Breast epithelium (tissue), 4 donors: ENCODE results near the gene TMEM151B. TPM values are rescaled to one million over a fixed set of nuclear protein-coding genes. Genes with fewer than 3 reads are reported as not detected.
A peak's percentile ranks its signal among the peaks of the same experiment; 100 is the strongest.

Experiments used
- DNase-seq, 2 donors: peaks; one replicate each; pipeline ENCODE4 v3.0.0-alpha.2; 2019; ENCODE audit warnings: low spot score in 2 of 2
- H3K27ac ChIP-seq, 2 donors: fragments of 200-600 bp; sonication (generic) in 1 of 2; one replicate each; pipeline ENCODE4 v1.5.1; 2016 to 2019; ENCODE audit warnings: mild to moderate bottlenecking in 1 of 2
- H3K27me3 ChIP-seq, 2 donors: fragments of 200-600 bp; sonication (generic) in 1 of 2; one replicate each; pipeline versions ENCODE4 v1.5.1 to v1.6.0; 2017 to 2019; ENCODE audit warnings: control low read depth in 1 of 2, mild to moderate bottlenecking in 1 of 2
- H3K36me3 ChIP-seq: fragments of 200-600 bp; one replicate; pipeline ENCODE4 v1.5.1; 2019
- H3K4me1 ChIP-seq, 2 donors: fragments of 200-600 bp; sonication (generic); one replicate each; pipeline ENCODE4 v1.5.1; 2016 to 2019; ENCODE audit warnings: control low read depth in 1 of 2
- H3K4me3 ChIP-seq, 3 donors: fragments of 200-600 bp; sonication (generic); 1 replicate in 2 of 3; 2 replicates in 1 of 3; pipeline ENCODE4 v1.5.1; 2016 to 2019; ENCODE audit warnings: mild to moderate bottlenecking in 3 of 3, moderate library complexity in 2 of 3
- H3K9me3 ChIP-seq, 2 donors: fragments of 200-600 bp; sonication (generic) in 1 of 2; one replicate each; pipeline ENCODE4 v1.5.1; 2016 to 2019; ENCODE audit warnings: control low read depth in 1 of 2
- CTCF ChIP-seq, 3 donors: fragments of 450-650 bp; IDR thresholded peaks; one replicate each; pipeline ENCODE4 v1.5.1; 2016 to 2017; ENCODE audit warnings: antibody characterized with exemption in 3 of 3, mild to moderate bottlenecking in 3 of 3, moderate library complexity in 3 of 3
- POLR2A ChIP-seq: fragments of 450-650 bp; IDR thresholded peaks from one replicate; pipeline ENCODE4 v1.6.1; 2016; ENCODE audit warnings: antibody characterized with exemption, mild to moderate bottlenecking, moderate library complexity
- POLR2AphosphoS5 ChIP-seq, 3 donors: sonication (generic); formaldehyde crosslinking; IDR thresholded peaks; one replicate each; pipeline ENCODE4 v1.6.1; 2017; ENCODE audit warnings: antibody characterized with exemption in 3 of 3
- intact Hi-C: fragments of 100-400 bp; cut with DNase I; formaldehyde crosslinking; loops from one replicate; pipeline ENCODE4 v1.15.1; 2023; ENCODE audit warnings: low total_unique reads
- total RNA-seq, 3 donors: library from RNA; depleted of rRNA; stranded (reverse); fragments of >200 nt; gene quantifications; one replicate each; pipeline ENCODE4 v1.1.0, GENCODE V29; 2016

Gene TMEM151B
- total RNA-seq, 3 donors from 2014 or later: 0.15 TPM; not detected in 2

DNA sequence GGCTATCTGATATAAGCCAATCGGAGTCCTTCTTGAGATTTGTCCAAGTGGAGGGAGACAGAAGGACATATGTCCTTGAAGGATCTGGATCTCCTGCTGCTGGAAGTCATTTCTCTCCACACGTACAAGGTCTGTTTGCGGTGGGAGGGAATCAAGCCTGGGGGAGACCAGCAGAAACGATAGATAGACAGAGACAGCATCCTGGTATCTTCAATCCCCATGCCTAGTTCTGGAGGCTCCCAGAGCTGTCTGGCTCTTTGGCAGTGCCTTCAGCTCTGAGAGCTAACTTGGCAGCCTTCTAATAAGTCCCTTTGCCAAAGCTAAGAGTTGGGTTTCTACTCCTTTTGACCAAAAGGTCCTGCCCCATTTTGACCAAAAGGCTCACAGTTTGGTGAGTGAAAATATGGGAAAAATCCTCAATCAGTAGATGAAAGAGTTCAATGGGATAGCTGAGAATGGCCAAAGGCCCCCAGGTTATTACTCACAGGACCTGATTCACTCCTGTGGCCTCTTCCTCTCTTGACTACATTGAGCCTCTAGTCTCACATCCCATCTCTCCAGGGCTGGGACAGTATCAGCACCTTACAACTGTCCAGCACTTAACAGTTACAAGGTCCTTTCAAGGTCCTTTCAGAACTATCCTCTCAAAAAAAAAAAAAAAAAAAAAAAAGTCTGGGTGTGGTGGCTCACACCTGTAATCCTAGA, 22.6 kb downstream of the TMEM151B start:
- H3K4me1 ChIP-seq: peaks cover 0 to 5% of the 10 kb centered on the region in 2 donors
- DNase-seq: no peak
- no peaks in the 10 kb centered on the region for H3K36me3 ChIP-seq
- H3K27me3 ChIP-seq: peaks cover 0 to 65% of the 10 kb centered on the region in 2 donors
- TF ChIP-seq CTCF (IDR thresholded peaks at IDR 0.05) (no peak), POLR2AphosphoS5 (IDR thresholded peaks at IDR 0.05) (no peak), POLR2A (no peak)
- H3K27ac ChIP-seq: no peak overlapping the region
- no peak overlapping the region for H3K4me3 ChIP-seq
- H3K9me3 ChIP-seq: no peaks in the 10 kb centered on the region
- intact Hi-C loops: no loop called here

GRCh38 chr6:44294832-44295791, 24.9 kb downstream of the TMEM151B start:
- no peak for DNase-seq
- TF ChIP-seq POLR2A: no peak
- TF ChIP-seq CTCF (IDR thresholded peaks at IDR 0.05): no peak
- no peak for TF ChIP-seq POLR2AphosphoS5 (IDR thresholded peaks at IDR 0.05)
- Histone ChIP-seq H3K27ac (no peak overlapping the region), H3K4me1 (peaks cover 0 to 5% of the 10 kb centered on the region in 2 donors), H3K27me3 (peaks cover 0 to 50% of the 10 kb centered on the region in 2 donors), H3K9me3 (no peaks in the 10 kb centered on the region), H3K36me3 (no peaks in the 10 kb centered on the region), H3K4me3 (no peak overlapping the region)
- intact Hi-C loops: no loop called here

DNA sequence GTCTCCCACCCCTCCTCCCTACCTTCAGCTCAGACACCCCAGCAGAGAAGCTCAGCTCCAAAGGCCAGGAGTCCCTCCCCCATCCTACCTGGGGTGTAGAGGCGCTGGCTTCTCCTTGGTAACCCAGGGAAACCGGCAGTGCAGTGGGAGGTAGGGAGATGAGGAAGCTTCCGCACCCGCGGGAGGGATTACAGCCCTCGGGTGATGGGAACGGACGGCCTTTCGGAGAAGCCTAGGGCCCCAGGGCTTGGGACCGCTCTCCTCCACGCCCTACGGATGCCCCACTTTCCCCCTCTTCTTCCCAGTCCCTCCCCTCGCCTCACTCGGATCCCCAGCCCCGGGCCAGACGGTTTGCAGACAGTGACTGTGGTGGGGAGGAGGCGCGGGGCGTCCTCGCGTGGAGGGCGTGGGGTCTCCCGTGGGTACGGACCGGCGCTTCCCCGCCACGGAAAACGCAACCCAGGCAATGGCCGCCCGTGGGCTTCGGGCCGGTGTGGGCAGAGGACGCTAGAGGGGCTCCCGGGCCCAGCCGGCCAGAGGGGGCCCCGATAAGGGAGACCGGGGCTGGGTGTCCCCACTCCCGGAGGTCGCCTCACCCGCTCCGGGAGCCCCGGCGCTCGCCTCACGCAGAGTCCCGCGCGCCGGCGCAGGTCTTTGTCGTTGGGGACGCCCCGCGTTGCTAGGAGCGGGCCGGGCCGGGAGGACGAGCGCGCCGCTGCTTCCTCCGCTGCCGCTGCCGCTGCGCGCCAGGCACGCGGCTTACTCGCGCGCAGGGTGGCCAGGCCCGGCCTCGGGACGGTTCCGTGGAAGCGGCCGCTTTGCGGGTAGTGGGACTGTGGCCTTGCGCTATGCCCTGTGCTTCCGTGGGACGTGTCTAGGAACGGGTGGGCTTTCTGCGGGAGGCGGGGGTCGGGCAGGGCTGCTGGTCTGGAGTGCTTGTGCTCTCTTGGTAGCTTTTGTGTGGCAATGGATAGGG, 27.1 kb downstream of the TMEM151B start:
- no peak for TF ChIP-seq POLR2A
- TF ChIP-seq CTCF (IDR thresholded peaks at IDR 0.05): no peak
- no peak for TF ChIP-seq POLR2AphosphoS5 (IDR thresholded peaks at IDR 0.05)
- H3K9me3 ChIP-seq: no peaks in the 10 kb centered on the region
- H3K27ac ChIP-seq: no peak overlapping the region
- no peaks in the 10 kb centered on the region for H3K36me3 ChIP-seq
- H3K27me3 ChIP-seq: peaks cover 0 to 29% of the 10 kb centered on the region in 2 donors
- intact Hi-C loops: no loop called here
- peak overlapping the region; percentile 39 to 75 (median 57) for H3K4me3 ChIP-seq
- DNase-seq: no peak
- peaks cover 0 to 5% of the 10 kb centered on the region in 2 donors for H3K4me1 ChIP-seq

- no peak for TF ChIP-seq POLR2AphosphoS5 (IDR thresholded peaks at IDR 0.05)
- no peak for TF ChIP-seq POLR2A
- no peak for TF ChIP-seq CTCF (IDR thresholded peaks at IDR 0.05)
- Histone ChIP-seq H3K9me3 (no peaks in the 10 kb centered on the region), H3K4me1 (peaks cover 0 to 5% of the 10 kb centered on the region in 2 donors), H3K27ac (no peak overlapping the region), H3K4me3 (peak overlapping the region in 2 of 3 donors; percentile 57 to 75), H3K36me3 (no peaks in the 10 kb centered on the region), H3K27me3 (peaks cover 0 to 29% of the 10 kb centered on the region in 2 donors)
- DNase-seq: no peak
- intact Hi-C loops: no loop called here
Observed at GRCh38 chr6:44298055-44298803, 28.0 kb downstream of the TMEM151B start.
